HG02571 (cell line): ENCODE measurements around the gene DHCR24.

Experiments
- ATAC-seq: cut with Tn5 transposase; IDR thresholded peaks from one replicate; pipeline ENCODE4 v1.9.1; 2021; ENCODE audit warnings: mild to moderate bottlenecking, moderate library complexity; ENCODE audit not compliant: unreplicated experiment

DHCR24 gene

DNA sequence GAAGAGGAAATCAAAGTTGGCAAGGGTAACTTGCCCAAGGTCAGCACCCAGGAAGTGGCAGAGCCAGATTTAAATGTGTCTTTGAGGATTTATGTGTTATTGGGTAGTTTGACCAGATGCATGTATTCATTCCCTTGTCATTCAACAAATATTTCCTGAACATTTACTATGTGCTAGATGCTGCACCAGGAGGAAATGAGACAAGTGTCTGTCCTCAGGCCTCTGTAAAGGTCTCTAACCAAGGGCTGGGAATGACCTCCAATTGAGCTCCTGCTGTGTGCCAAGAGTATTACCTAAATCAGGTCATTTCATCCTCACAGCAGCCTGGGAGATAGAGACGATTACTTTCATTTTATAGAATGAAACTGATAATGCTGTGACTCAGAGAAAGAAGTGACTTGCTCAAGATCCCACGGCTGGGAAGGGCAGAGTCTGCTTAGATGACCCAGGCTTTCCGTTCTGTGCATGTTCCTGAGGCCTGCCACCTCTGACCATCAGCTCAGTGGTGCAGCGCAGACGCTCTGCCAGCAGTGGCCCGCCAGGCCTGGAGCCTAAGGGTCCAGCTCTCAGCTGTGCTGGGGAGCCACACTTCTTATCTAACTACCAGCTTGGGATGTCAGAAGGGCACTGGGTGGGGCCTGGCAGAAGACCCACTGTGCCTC lies 82.4 kb downstream of the DHCR24 start:
- no peak for ATAC-seq

DNA sequence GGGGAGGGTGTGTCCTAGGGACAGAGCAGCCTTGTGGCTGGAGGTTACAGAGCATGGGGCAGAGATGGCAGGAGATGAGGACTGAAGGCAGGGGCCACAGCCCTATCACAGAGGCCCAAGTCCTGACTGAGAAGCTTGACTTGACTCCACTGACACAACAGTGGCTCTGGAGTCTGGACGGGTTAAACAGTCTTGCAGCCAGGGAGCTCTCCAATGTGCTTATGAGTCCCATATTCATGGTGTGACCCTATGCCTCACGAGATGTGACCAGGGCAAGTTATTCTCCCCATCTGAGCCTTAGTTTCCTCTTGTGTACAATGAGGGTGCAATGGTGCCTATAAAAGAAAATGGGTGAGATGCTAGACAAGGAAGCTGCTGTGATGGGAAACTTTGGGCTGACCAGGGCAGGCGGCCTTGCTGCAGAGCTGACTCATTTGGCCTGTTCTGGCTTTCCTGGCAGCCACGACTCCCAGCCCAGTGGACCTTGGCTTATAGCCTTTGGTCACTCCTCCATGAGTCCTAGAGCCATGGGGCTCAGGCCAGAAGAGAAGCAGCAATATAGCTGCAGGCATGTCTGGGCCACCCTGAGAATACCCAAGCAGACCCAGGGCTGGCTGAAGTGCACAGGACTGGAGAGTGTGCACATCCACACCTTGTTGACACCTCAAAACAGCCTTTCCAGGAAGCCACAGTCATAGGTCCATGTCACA lies 83.1 kb downstream of the DHCR24 start:
- no peak for ATAC-seq

DNA sequence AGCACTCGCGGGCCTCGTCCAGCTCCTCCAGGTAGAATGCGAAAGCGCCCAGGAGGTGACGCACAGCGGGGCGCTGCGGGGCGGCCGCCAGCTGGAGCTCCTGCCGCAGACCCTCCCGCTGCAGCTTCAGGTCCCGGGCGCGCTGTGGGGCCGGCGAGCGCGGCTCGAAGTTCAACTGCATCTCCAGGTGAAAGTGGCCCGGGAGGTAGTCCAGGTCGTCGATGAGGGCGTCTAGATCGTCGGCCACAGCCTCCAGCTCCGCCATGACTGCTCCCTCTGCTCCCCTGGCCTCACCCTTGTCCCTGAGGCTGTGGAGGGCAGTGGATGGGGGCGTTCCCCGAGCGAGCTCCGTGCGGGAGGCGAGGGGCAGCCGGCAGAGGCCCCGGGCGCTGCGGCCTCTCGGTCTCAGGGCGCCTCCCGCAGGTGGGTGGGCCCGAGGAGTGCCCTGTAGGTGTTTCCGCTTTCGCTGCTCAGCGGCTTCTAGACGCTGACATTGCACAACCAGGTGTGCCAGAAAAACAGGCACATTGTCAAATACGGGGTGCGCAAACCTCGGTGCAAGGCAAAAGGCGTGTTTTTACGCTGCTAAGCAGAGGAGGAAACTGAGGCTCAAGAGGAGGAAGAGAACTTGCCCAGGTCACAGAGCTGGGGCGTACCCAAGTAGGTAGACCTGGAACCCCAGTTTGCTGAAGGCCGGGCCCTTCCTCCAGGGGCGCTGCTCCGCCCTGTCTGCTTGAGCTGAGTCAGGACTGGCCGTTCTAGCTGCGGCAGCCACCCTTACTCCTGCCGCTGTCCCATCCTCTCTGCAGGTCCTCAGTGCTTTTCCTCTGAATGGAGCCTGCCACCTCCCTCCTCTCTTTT lies 85.9 kb downstream of the DHCR24 start, which contains the start of gene TTC22:
Gene TTC22, minus strand, starts transcription at position 425 of the 861 bp plus-strand sequence. Its CDS starts 160 bp downstream, at position 265.
- ATAC-seq, result peak; percentile 87

DNA sequence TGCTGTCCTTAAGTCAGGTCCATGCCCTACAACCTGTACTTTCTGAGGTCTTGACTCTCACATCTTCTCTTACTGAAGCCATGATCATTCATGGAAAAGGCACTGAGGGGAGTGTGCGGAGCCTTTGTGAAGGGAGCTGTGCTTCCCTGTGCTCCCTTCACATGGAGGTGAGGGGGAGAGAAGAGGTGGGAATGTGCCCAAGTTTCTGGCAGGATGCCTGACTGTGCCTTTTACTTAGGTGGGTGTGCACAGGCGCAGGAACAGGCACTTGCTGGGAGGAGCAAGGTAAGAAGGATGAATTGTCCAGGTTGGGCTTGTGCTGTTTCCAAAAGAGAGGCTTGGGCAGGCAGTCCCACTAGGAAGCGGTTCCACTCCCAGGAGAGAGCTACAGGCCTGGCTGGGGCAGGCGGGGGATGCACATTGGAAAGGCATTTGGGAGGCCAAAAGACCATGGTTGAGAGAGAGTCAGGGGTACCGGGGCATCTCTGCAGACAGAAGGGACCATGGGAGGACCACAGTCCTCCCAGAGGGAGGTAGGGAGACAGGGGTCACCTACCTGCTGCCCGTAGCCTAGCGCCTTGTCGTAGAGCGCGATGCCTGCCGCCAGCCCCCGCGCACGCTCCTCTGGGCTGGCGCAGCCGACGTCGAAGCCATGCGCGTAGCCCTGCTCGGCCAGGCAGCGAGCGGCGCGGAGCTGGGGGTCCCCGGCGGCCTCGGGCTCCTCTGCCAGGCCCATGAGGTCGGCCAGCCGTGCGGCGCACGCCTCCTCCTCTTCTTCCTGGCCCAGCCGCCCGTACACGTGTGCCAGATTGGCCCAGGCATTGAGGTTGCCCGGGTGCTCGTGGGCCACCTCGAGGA lies 86.7 kb downstream of the DHCR24 start:
- no peak for ATAC-seq
